ENCODE measurements around the gene GPER1.

Gene GPER1

DNA sequence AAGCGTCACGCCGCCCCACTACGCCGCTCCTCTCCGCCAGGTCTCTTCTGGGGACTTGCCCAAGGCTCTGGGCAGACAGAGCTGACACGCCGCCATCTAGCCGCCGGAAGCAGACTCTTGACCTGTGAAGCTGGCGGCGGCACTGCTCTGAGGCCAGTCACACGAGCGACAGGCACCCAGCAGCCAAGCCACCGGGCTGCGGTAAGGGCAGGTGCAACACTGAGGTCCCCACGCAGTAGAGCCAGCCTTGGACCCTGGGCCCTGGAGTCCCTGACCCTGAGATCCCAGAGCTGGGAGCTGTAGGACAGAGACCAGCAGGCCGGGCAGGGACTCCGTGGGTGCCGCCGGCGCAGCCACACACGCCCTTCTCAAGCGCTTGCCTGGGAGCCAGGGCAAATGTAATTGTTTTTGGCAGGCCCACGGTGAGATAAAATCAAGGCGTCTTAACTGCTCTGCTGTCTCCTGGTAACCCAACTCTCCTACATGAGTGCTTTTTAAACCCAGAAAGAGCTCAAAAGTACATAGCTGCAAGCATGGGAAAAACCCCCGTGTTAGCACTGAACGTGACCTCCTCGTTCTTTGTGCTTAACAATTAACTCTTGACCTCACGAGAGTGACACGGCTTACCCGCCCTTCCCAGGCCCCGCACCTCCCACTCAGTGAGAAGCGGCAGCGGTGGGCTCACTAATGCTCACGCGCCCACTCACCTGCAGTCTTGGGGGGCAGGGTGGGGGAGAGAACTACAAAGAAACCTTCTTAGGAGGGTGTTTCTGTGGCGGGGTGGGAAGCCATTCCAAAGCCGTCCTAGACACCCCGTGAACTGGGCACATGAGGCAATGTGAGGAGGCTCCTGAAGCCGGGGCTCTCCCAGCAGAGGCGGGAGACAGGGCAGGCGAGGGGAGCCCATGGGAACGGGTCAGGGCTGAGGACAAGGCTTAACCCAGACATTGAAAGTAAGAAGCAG, 8.5 kb downstream of the GPER1 start:
- no peak overlapping the region for H3K4me3 ChIP-seq (ENCODE audit: low read length)
- DNase-seq (ENCODE audit: low read depth), result no peak
- TF ChIP-seq, protein P1, sequence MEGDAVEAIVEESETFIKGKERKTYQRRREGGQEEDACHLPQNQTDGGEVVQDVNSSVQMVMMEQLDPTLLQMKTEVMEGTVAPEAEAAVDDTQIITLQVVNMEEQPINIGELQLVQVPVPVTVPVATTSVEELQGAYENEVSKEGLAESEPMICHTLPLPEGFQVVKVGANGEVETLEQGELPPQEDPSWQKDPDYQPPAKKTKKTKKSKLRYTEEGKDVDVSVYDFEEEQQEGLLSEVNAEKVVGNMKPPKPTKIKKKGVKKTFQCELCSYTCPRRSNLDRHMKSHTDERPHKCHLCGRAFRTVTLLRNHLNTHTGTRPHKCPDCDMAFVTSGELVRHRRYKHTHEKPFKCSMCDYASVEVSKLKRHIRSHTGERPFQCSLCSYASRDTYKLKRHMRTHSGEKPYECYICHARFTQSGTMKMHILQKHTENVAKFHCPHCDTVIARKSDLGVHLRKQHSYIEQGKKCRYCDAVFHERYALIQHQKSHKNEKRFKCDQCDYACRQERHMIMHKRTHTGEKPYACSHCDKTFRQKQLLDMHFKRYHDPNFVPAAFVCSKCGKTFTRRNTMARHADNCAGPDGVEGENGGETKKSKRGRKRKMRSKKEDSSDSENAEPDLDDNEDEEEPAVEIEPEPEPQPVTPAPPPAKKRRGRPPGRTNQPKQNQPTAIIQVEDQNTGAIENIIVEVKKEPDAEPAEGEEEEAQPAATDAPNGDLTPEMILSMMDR (conservative IDR thresholded peaks at IDR 0.05; ENCODE audit: low read length), result no peak

DNA sequence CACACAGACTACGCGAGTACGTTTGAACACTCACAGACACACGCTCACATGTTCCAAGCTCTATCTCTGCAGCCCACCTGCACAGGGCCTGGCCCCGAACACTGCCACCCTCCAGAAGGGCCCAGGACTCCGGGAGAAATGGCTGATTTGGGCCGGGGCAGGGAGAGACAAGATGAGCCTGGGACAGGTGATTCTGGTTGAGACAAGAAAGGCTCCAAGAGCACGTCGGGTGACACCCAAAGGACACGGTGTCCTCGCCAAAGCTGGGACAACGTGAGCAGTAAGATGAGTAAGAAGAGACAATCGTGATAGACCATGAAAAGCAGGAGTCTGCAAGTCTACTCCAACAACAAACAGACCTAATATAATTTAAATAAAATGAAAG, 9.2 kb downstream of the GPER1 start:
- TF ChIP-seq, protein P1 (conservative IDR thresholded peaks at IDR 0.05; ENCODE audit: low read length), result no peak
- no peak overlapping the region for H3K4me3 ChIP-seq (ENCODE audit: low read length)
- no peak for DNase-seq (ENCODE audit: low read depth)

GRCh38 chr7:1098243-1099153, 10.6 kb downstream of the GPER1 start:
- DNase-seq (ENCODE audit: low read depth), result no peak
- no peak overlapping the region for H3K4me3 ChIP-seq (ENCODE audit: low read length)
- TF ChIP-seq, protein P1 (conservative IDR thresholded peaks at IDR 0.05; ENCODE audit: low read length), result no peak

DNA sequence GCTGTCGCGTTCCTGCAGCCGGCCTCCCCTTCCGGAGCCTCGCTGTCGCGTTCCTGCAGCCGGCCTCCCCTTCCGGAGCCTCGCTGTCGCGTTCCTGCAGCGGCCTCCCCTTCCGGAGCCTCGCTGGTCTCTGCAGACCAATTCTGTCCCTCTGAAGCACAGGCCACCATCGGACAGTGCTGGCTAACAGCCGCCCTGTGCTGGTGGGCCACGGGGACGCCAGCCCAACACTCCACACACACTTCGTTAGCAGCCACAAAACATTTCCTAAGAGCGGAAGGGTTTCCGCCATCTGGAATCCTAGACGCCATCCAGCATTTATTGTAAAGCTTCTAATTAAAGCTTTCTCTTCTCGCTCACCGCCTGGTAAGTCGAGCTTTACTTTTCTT, 11.2 kb downstream of the GPER1 start:
- DNase-seq (ENCODE audit: low read depth), result no peak
- no peak overlapping the region for H3K4me3 ChIP-seq (ENCODE audit: low read length)
- TF ChIP-seq, protein P1 (conservative IDR thresholded peaks at IDR 0.05; ENCODE audit: low read length), result no peak

- TF ChIP-seq, protein P1 (conservative IDR thresholded peaks at IDR 0.05; ENCODE audit: low read length), result no peak
- DNase-seq (ENCODE audit: low read depth), result no peak
- no peak overlapping the region for H3K4me3 ChIP-seq (ENCODE audit: low read length)
These were observed 11.7 kb downstream of the GPER1 start for GRCh38 chr7:1099637-1100036.

GRCh38 chr7:1100386-1100785, 12.5 kb downstream of the GPER1 start:
- no peak for DNase-seq (ENCODE audit: low read depth)
- TF ChIP-seq, protein P1 (conservative IDR thresholded peaks at IDR 0.05; ENCODE audit: low read length), result no peak
- H3K4me3 ChIP-seq (ENCODE audit: low read length), result no peak overlapping the region

Measured in AG10803 (cell line).